IPS-18a (cell line): ENCODE measurements around the gene MPV17L2.
A peak's percentile ranks its signal among the peaks of the same experiment; 100 is the strongest.

Experiments
- H3K27ac ChIP-seq: one replicate; pipeline ENCODE4 v1.5.1; 2013; ENCODE audit warnings: low read length
- H3K27me3 ChIP-seq: one replicate; pipeline ENCODE4 v1.6.1; 2013; ENCODE audit warnings: mild to moderate bottlenecking, low read length; ENCODE audit not compliant: control insufficient read depth, insufficient read depth
- H3K36me3 ChIP-seq: one replicate; pipeline ENCODE4 v1.6.1; 2013; ENCODE audit warnings: low read depth, low read length; ENCODE audit not compliant: control insufficient read depth
- H3K4me1 ChIP-seq: one replicate; pipeline ENCODE4 v1.6.1; 2013; ENCODE audit warnings: low read depth, low read length; ENCODE audit not compliant: control insufficient read depth
- H3K4me3 ChIP-seq: one replicate; pipeline ENCODE4 v1.5.1; 2013; ENCODE audit warnings: low read length
- H3K9ac ChIP-seq: one replicate; pipeline ENCODE4 v1.6.1; 2013; ENCODE audit warnings: mild to moderate bottlenecking, low read length, moderate library complexity
- H3K9me3 ChIP-seq: one replicate; pipeline ENCODE4 v1.6.1; 2013; ENCODE audit warnings: low read depth, low read length; ENCODE audit not compliant: control insufficient read depth

The MPV17L2 gene

GRCh38 chr19:18197306-18197705, 4.3 kb downstream of the MPV17L2 start:
- H3K9ac ChIP-seq, result no peak overlapping the region
- H3K9me3 ChIP-seq, result no peaks in the 10 kb centered on the region
- H3K4me3 ChIP-seq, result no peak overlapping the region
- peaks cover 9% of the 10 kb centered on the region for H3K4me1 ChIP-seq
- no peaks in the 10 kb centered on the region for H3K27me3 ChIP-seq
- no peak overlapping the region for H3K27ac ChIP-seq
- H3K36me3 ChIP-seq, result peaks cover 12% of the 10 kb centered on the region

- H3K27me3 ChIP-seq, result no peaks in the 10 kb centered on the region
- no peaks in the 10 kb centered on the region for H3K9me3 ChIP-seq
- no peak overlapping the region for H3K4me3 ChIP-seq
- no peak overlapping the region for H3K27ac ChIP-seq
- H3K36me3 ChIP-seq, result peaks cover 12% of the 10 kb centered on the region
- peaks cover 7% of the 10 kb centered on the region for H3K4me1 ChIP-seq
- H3K9ac ChIP-seq, result no peak overlapping the region
Observed at GRCh38 chr19:18197941-18198340, 4.9 kb downstream of the MPV17L2 start.

- no peak overlapping the region for H3K9ac ChIP-seq
- no peak overlapping the region for H3K4me3 ChIP-seq
- H3K36me3 ChIP-seq, result peaks cover 12% of the 10 kb centered on the region
- peaks cover 3% of the 10 kb centered on the region for H3K27me3 ChIP-seq
- H3K27ac ChIP-seq, result no peak overlapping the region
- no peaks in the 10 kb centered on the region for H3K9me3 ChIP-seq
- H3K4me1 ChIP-seq, result peaks cover 7% of the 10 kb centered on the region
Observed at GRCh38 chr19:18198374-18198773, 5.4 kb downstream of the MPV17L2 start.

GRCh38 chr19:18202397-18202777, 9.4 kb downstream of the MPV17L2 start:
- Histone ChIP-seq H3K27ac (no peak overlapping the region), H3K9me3 (no peaks in the 10 kb centered on the region), H3K27me3 (peaks cover 4% of the 10 kb centered on the region), H3K36me3 (peaks cover 4% of the 10 kb centered on the region), H3K4me1 (peaks cover 3% of the 10 kb centered on the region), H3K9ac (no peak overlapping the region), H3K4me3 (no peak overlapping the region)

- H3K27me3 ChIP-seq, result peaks cover 4% of the 10 kb centered on the region
Observed at GRCh38 chr19:18202778-18203407, 9.9 kb downstream of the MPV17L2 start.

GRCh38 chr19:18203408-18203862, 10.4 kb downstream of the MPV17L2 start:
- peak overlapping the region; percentile 58 for H3K4me3 ChIP-seq
- peaks cover 1% of the 10 kb centered on the region for H3K36me3 ChIP-seq
- H3K9ac ChIP-seq, result no peak overlapping the region
- peaks cover 3% of the 10 kb centered on the region for H3K4me1 ChIP-seq
- peaks cover 4% of the 10 kb centered on the region for H3K27me3 ChIP-seq
- no peak overlapping the region for H3K27ac ChIP-seq
- no peaks in the 10 kb centered on the region for H3K9me3 ChIP-seq

More at GRCh38 chr19:18202778-18203407, 9.9 kb downstream of the MPV17L2 start:
- Histone ChIP-seq H3K9ac (no peak overlapping the region), H3K27ac (no peak overlapping the region), H3K9me3 (no peaks in the 10 kb centered on the region), H3K4me3 (peak overlapping the region; percentile 58), H3K4me1 (peaks cover 3% of the 10 kb centered on the region), H3K36me3 (peaks cover 4% of the 10 kb centered on the region)

- peaks cover 3% of the 10 kb centered on the region for H3K4me1 ChIP-seq
- H3K27ac ChIP-seq, result peak within 1 kb of the TSS; percentile 86
- no peaks in the 10 kb centered on the region for H3K9me3 ChIP-seq
- H3K36me3 ChIP-seq, result no peaks in the 10 kb centered on the region
- H3K27me3 ChIP-seq, result peaks cover 4% of the 10 kb centered on the region
- peak within 1 kb of the TSS; percentile 77 for H3K4me3 ChIP-seq
- H3K9ac ChIP-seq, result peak within 1 kb of the TSS; percentile 76
Observed at GRCh38 chr19:18203863-18204393, 10.9 kb downstream of the MPV17L2 start, which contains the start of gene RAB3A. TSS of gene RAB3A (minus strand) at chr19:18204042. CDS start at chr19:18202740, 1,302 bp downstream.

GRCh38 chr19:18204394-18205199, 11.6 kb downstream of the MPV17L2 start:
- H3K4me1 ChIP-seq, result peaks cover 3% of the 10 kb centered on the region
- peaks cover 4% of the 10 kb centered on the region for H3K27me3 ChIP-seq
- H3K9ac ChIP-seq, result peak overlapping the region; percentile 76
- no peaks in the 10 kb centered on the region for H3K36me3 ChIP-seq
- peak overlapping the region; percentile 77 for H3K4me3 ChIP-seq
- H3K9me3 ChIP-seq, result no peaks in the 10 kb centered on the region
- peak overlapping the region; percentile 86 for H3K27ac ChIP-seq

- peaks cover 3% of the 10 kb centered on the region for H3K4me1 ChIP-seq
- no peaks in the 10 kb centered on the region for H3K36me3 ChIP-seq
- H3K27me3 ChIP-seq, result peaks cover 4% of the 10 kb centered on the region
- no peaks in the 10 kb centered on the region for H3K9me3 ChIP-seq
- H3K4me3 ChIP-seq, result peak overlapping the region; percentile 77
- H3K9ac ChIP-seq, result peak overlapping the region; percentile 76
- peak overlapping the region; percentile 86 for H3K27ac ChIP-seq
Observed at GRCh38 chr19:18205200-18205892, 12.3 kb downstream of the MPV17L2 start.

- no peak overlapping the region for H3K27ac ChIP-seq
- H3K4me1 ChIP-seq, result peaks cover 3% of the 10 kb centered on the region
- H3K36me3 ChIP-seq, result no peaks in the 10 kb centered on the region
- peaks cover 4% of the 10 kb centered on the region for H3K27me3 ChIP-seq
- H3K9ac ChIP-seq, result peak overlapping the region; percentile 76
- no peaks in the 10 kb centered on the region for H3K9me3 ChIP-seq
- H3K4me3 ChIP-seq, result peak overlapping the region; percentile 77
Observed at GRCh38 chr19:18206018-18206417, 13.0 kb downstream of the MPV17L2 start.
